ENCODE measurements around the gene SASH1. TPM values are rescaled to one million over a fixed set of nuclear protein-coding genes. Genes with fewer than 3 reads are reported as not detected.

SASH1 gene
- total RNA-seq, 1 experiment from 2014 or later, result 11.7 TPM

DNA sequence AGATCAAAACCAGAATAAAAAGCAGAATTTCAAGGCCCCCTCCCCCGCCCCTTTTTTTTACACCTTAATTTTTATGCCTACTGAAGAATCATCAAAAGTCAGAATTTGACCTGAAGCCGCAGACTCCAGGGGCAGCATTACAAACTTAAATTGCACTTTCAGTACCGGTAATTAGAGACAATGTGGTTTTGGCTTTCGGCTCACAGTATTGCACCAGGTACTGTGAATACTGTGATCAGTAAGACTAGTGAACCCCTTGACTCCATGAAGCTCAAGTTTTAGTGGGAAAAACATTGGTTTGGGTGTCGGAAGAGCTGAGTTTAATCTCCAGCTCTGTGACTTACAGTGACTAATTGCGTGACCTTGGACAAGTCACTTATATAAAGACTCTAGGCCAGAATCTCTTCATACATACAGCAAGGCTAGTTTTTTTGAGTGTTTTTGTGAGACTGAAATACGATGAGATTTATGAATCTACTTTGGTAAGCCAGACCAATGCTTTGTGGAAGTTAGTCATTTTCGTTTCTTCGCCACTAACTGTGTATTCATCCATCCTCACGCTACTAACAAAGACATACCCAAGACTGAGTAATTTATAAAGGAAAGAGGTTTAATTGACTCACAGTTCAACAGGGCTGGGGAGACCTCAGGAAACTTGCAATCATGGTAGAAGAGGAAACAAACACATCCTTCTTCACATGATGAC lies 114.7 kb downstream of the SASH1 start:
- no peak for ATAC-seq
- TF ChIP-seq ZNF274 (IDR thresholded peaks at IDR 0.05; ENCODE audit: low read depth, low read length) (no peak), FOSL1 (IDR thresholded peaks at IDR 0.05; ENCODE audit: low read depth) (no peak), EZH2phosphoT487 (IDR thresholded peaks at IDR 0.05; ENCODE audit: borderline replicate concordance) (no peak), ELF1 (IDR thresholded peaks at IDR 0.05; ENCODE audit: borderline replicate concordance, low read depth) (no peak), EZH2 (IDR thresholded peaks at IDR 0.05) (no peak), EGR1 (IDR thresholded peaks at IDR 0.05; ENCODE audit: low read depth) (no peak), TCF7L2 (IDR thresholded peaks at IDR 0.05; ENCODE audit: borderline replicate concordance, extremely low read depth, insufficient read depth, insufficient read length) (no peak), RAD21 (IDR thresholded peaks at IDR 0.05; ENCODE audit: low read depth) (no peak)
- TF ChIP-seq, protein P1, sequence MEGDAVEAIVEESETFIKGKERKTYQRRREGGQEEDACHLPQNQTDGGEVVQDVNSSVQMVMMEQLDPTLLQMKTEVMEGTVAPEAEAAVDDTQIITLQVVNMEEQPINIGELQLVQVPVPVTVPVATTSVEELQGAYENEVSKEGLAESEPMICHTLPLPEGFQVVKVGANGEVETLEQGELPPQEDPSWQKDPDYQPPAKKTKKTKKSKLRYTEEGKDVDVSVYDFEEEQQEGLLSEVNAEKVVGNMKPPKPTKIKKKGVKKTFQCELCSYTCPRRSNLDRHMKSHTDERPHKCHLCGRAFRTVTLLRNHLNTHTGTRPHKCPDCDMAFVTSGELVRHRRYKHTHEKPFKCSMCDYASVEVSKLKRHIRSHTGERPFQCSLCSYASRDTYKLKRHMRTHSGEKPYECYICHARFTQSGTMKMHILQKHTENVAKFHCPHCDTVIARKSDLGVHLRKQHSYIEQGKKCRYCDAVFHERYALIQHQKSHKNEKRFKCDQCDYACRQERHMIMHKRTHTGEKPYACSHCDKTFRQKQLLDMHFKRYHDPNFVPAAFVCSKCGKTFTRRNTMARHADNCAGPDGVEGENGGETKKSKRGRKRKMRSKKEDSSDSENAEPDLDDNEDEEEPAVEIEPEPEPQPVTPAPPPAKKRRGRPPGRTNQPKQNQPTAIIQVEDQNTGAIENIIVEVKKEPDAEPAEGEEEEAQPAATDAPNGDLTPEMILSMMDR (IDR thresholded peaks at IDR 0.05 in 2 of 3, conservative IDR thresholded peaks at IDR 0.05 in 1 of 3; ENCODE audit: borderline replicate concordance in 1 of 3, insufficient read depth in 1 of 3, low read depth in 2 of 3, low read length in 2 of 3), result no peak
- TF ChIP-seq, protein P2, sequence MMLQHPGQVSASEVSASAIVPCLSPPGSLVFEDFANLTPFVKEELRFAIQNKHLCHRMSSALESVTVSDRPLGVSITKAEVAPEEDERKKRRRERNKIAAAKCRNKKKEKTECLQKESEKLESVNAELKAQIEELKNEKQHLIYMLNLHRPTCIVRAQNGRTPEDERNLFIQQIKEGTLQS (IDR thresholded peaks at IDR 0.05), result no peak
- TF ChIP-seq, protein P3, sequence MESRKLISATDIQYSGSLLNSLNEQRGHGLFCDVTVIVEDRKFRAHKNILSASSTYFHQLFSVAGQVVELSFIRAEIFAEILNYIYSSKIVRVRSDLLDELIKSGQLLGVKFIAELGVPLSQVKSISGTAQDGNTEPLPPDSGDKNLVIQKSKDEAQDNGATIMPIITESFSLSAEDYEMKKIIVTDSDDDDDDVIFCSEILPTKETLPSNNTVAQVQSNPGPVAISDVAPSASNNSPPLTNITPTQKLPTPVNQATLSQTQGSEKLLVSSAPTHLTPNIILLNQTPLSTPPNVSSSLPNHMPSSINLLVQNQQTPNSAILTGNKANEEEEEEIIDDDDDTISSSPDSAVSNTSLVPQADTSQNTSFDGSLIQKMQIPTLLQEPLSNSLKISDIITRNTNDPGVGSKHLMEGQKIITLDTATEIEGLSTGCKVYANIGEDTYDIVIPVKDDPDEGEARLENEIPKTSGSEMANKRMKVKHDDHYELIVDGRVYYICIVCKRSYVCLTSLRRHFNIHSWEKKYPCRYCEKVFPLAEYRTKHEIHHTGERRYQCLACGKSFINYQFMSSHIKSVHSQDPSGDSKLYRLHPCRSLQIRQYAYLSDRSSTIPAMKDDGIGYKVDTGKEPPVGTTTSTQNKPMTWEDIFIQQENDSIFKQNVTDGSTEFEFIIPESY (IDR thresholded peaks at IDR 0.05; ENCODE audit: extremely low read depth, insufficient replicate concordance, low read length), result no peak
- CTCF ChIA-PET, result no interaction called here

More for the DNA sequence above, 114.7 kb downstream of the SASH1 start:
- ChIA-PET RAD21 (ENCODE audit: low non-redundant PET in 1 of 2, low total read pairs in 2 of 2, uncharacterized antibody in 2 of 2, unreplicated experiment in 2 of 2) (no interaction called here), POLR2A (no interaction called here)
- no peaks in the 10 kb centered on the region for H3K9me2 ChIP-seq (ENCODE audit: insufficient read depth)
- no TSS peak for BruUV-seq (replicated peaks)
- H2AFZ ChIP-seq (ENCODE audit: low read depth, low read length, poor library complexity, severe bottlenecking), result no peak overlapping the region
- no peak overlapping the region for H3K4me3 ChIP-seq (replicated peaks in 1 of 2; ENCODE audit: low read depth in 1 of 2, low read length in 2 of 2)
- no peaks in the 10 kb centered on the region for H3K79me2 ChIP-seq (ENCODE audit: insufficient read depth, low read length)
- intact Hi-C loops (cut with micrococcal nuclease), result no loop called here
- no peak overlapping the region for H3K4me2 ChIP-seq (ENCODE audit: low read length)
- H3K9me3 ChIP-seq (ENCODE audit: control insufficient read depth in 1 of 2, insufficient read depth in 1 of 2, low read depth in 1 of 2, low read length in 2 of 2), result no peaks in the 10 kb centered on the region
- H3K27me3 ChIP-seq (ENCODE audit: insufficient read depth, low read length), result no peaks in the 10 kb centered on the region
- DNase-seq (ENCODE audit: low read depth, low spot score), result no peak
- H3K27ac ChIP-seq (ENCODE audit: low read depth, low read length), result no peak overlapping the region
- H3K4me1 ChIP-seq (ENCODE audit: control insufficient read depth in 1 of 2, insufficient read depth in 2 of 2, low read length in 2 of 2), result no peaks in the 10 kb centered on the region
- H3K9ac ChIP-seq (ENCODE audit: low read length), result no peak overlapping the region
- H3K36me3 ChIP-seq (ENCODE audit: control insufficient read depth in 1 of 2, insufficient read depth in 2 of 2, low read length in 2 of 2), result no peaks in the 10 kb centered on the region
- no peaks in the 10 kb centered on the region for H4K20me1 ChIP-seq (ENCODE audit: insufficient read depth)
